GM23338 (cell line): ENCODE results near the gene FOXB2. TPM values are rescaled to one million over a fixed set of nuclear protein-coding genes. Genes with fewer than 3 reads are reported as not detected.
A peak's percentile ranks its signal among the peaks of the same experiment; 100 is the strongest.

ENCODE experiments used
- ATAC-seq: fragments of 200-7000 bp; cut with Tn5 transposase; 3 replicates; pipeline ENCODE4 v1.9.1; 2020
- DNase-seq: peaks from one replicate; pipeline ENCODE4 v3.0.0-alpha.2; 2015; ENCODE audit warnings: low spot score
- H2AFZ ChIP-seq: fragments of 200-600 bp; sonication (generic); 2 replicates; pipeline ENCODE4 v1.8.0; 2016; ENCODE audit warnings: antibody characterized with exemption, mild to moderate bottlenecking, moderate library complexity
- H3F3A ChIP-seq: fragments of 200-600 bp; sonication (generic); replicated peaks from 2 replicates; pipeline ENCODE4 v1.8.0; 2017; ENCODE audit warnings: antibody characterized with exemption, mixed run types, low read depth
- H3K27ac ChIP-seq: fragments of 200-600 bp; sonication (generic); 2 replicates; pipeline ENCODE4 v1.6.1; 2016; ENCODE audit warnings: low read depth
- H3K27me3 ChIP-seq: fragments of 200-600 bp; sonication (generic); 2 replicates; pipeline ENCODE4 v1.8.0; 2016; ENCODE audit warnings: mild to moderate bottlenecking, mixed run types, moderate library complexity; ENCODE audit not compliant: insufficient read depth
- H3K36me3 ChIP-seq: fragments of 200-600 bp; sonication (generic); 2 replicates; pipeline ENCODE4 v1.8.0; 2016; ENCODE audit warnings: mild to moderate bottlenecking; ENCODE audit not compliant: insufficient read depth
- H3K4me1 ChIP-seq: fragments of 200-600 bp; sonication (generic); 2 replicates; pipeline ENCODE4 v1.8.0; 2016; ENCODE audit warnings: mild to moderate bottlenecking, moderate library complexity; ENCODE audit not compliant: insufficient read depth
- H3K4me2 ChIP-seq: fragments of 200-600 bp; sonication (generic); 2 replicates; pipeline ENCODE4 v1.7.1; 2017; ENCODE audit warnings: mixed run types
- H3K4me3 ChIP-seq: fragments of 200-600 bp; sonication (generic); 2 replicates; pipeline ENCODE4 v1.6.1; 2016; ENCODE audit warnings: mixed run types
- H3K79me2 ChIP-seq: fragments of 200-600 bp; sonication (generic); replicated peaks from 2 replicates; pipeline ENCODE4 v1.8.0; 2017; ENCODE audit warnings: mild to moderate bottlenecking; ENCODE audit not compliant: insufficient read depth
- H3K9me2 ChIP-seq: fragments of 200-600 bp; sonication (generic); 2 replicates; pipeline ENCODE4 v1.8.0; 2017; ENCODE audit not compliant: insufficient read depth
- H4K20me1 ChIP-seq: fragments of 200-600 bp; sonication (generic); replicated peaks from 2 replicates; pipeline ENCODE4 v1.8.0; 2017; ENCODE audit warnings: mild to moderate bottlenecking; ENCODE audit not compliant: insufficient read depth
- H3K27ac Mint-ChIP-seq: 2 replicates; pipeline ENCODE4 v1.8.0; 2020; ENCODE audit warnings: inconsistent platforms, mild to moderate bottlenecking, moderate library complexity, mixed read lengths
- H3K27me3 Mint-ChIP-seq: 3 replicates; pipeline ENCODE4 v1.8.0; 2022; ENCODE audit warnings: low read depth, mild to moderate bottlenecking, moderate library complexity, mixed read lengths, inconsistent platforms; ENCODE audit not compliant: insufficient read depth, poor library complexity
- H3K36me3 Mint-ChIP-seq: 3 replicates; pipeline ENCODE4 v1.8.0; 2021; ENCODE audit warnings: low read depth, mild to moderate bottlenecking, inconsistent platforms, moderate library complexity, mixed read lengths
- H3K4me1 Mint-ChIP-seq: 3 replicates; pipeline ENCODE4 v1.8.0; 2020; ENCODE audit warnings: mild to moderate bottlenecking, inconsistent platforms, mixed read lengths
- H3K4me3 Mint-ChIP-seq: 3 replicates; pipeline ENCODE4 v1.8.0; 2021; ENCODE audit warnings: moderate library complexity, mild to moderate bottlenecking, inconsistent platforms, mixed read lengths
- H3K9me3 Mint-ChIP-seq: 3 replicates; pipeline ENCODE4 v1.8.0; 2020; ENCODE audit warnings: moderate library complexity, mild to moderate bottlenecking, inconsistent platforms, mixed read lengths
- EZH2 ChIP-seq: fragments of 200-600 bp; sonication (generic); IDR thresholded peaks from one replicate; pipeline ENCODE4 v1.8.0; 2017; ENCODE audit warnings: antibody characterized with exemption, mild to moderate bottlenecking, low read depth; ENCODE audit not compliant: unreplicated experiment
- EZH2phosphoT487 ChIP-seq: fragments of 200-600 bp; sonication (generic); IDR thresholded peaks from one replicate; pipeline ENCODE4 v1.8.1; 2018; ENCODE audit warnings: antibody characterized with exemption; ENCODE audit not compliant: unreplicated experiment
- JUNB ChIP-seq: IDR thresholded peaks from one replicate; pipeline ENCODE4 v1.6.1; 2016; ENCODE audit warnings: antibody characterized with exemption; ENCODE audit not compliant: unreplicated experiment
- REST ChIP-seq: IDR thresholded peaks from one replicate; pipeline ENCODE4 v1.6.1; 2018; ENCODE audit warnings: antibody characterized with exemption; ENCODE audit not compliant: unreplicated experiment
- polyA plus RNA-seq: library from polyadenylated mRNA; unstranded; fragments of >200 nt; fragmentation: Nextera tagmentation; extraction: Ambion mirVana; gene quantifications from 2 replicates; pipeline ENCODE4 v1.2.1, GENCODE V29; 2016
- total RNA-seq: library from RNA; depleted of rRNA; stranded (reverse); fragments of >200 nt; shearing (Covaris generic); gene quantifications from 2 replicates; pipeline ENCODE4 v1.2.3, GENCODE V29; 2014
- TF ChIP-seq, protein P1 (sequence below): fragments of 250-450 bp; sonication (Bioruptor Pico); IDR thresholded peaks from 2 replicates; pipeline ENCODE4 v1.5.0; 2020; ENCODE audit warnings: mild to moderate bottlenecking, moderate library complexity

The FOXB2 gene
- total and polyA plus RNA-seq, 2 experiments from 2014 or later: not detected

GRCh38 chr9:77013206-77013931 lies 6.1 kb upstream of the FOXB2 start:
- H3K4me2 ChIP-seq: peak overlapping the region; percentile 81
- no peaks in the 10 kb centered on the region for H3K79me2 ChIP-seq
- peaks cover 6% of the 10 kb centered on the region for H3K9me3 Mint-ChIP-seq
- H3K4me3 Mint-ChIP-seq: peak overlapping the region; percentile 82
- peak overlapping the region; percentile 97; the same call in 1 of the 2 replicates for H2AFZ ChIP-seq
- peaks cover 55% of the 10 kb centered on the region for H3K4me1 Mint-ChIP-seq
- H3K27me3 Mint-ChIP-seq: peaks cover 83% of the 10 kb centered on the region
- no peak for ATAC-seq
- no peak for DNase-seq
- no peak overlapping the region for H3K27ac ChIP-seq
- peaks cover 38% of the 10 kb centered on the region for H3F3A ChIP-seq
- H3K9me2 ChIP-seq: no peaks in the 10 kb centered on the region
- H3K4me3 ChIP-seq: peak overlapping the region; percentile 63
- H3K4me1 ChIP-seq: peaks cover 56% of the 10 kb centered on the region
- H3K36me3 Mint-ChIP-seq: peaks cover 3% of the 10 kb centered on the region; the same call in 1 of the 3 replicates
- TF ChIP-seq EZH2: peak; percentile 88
- TF ChIP-seq REST: no peak
- no peak for TF ChIP-seq EZH2phosphoT487
- TF ChIP-seq, protein P1, sequence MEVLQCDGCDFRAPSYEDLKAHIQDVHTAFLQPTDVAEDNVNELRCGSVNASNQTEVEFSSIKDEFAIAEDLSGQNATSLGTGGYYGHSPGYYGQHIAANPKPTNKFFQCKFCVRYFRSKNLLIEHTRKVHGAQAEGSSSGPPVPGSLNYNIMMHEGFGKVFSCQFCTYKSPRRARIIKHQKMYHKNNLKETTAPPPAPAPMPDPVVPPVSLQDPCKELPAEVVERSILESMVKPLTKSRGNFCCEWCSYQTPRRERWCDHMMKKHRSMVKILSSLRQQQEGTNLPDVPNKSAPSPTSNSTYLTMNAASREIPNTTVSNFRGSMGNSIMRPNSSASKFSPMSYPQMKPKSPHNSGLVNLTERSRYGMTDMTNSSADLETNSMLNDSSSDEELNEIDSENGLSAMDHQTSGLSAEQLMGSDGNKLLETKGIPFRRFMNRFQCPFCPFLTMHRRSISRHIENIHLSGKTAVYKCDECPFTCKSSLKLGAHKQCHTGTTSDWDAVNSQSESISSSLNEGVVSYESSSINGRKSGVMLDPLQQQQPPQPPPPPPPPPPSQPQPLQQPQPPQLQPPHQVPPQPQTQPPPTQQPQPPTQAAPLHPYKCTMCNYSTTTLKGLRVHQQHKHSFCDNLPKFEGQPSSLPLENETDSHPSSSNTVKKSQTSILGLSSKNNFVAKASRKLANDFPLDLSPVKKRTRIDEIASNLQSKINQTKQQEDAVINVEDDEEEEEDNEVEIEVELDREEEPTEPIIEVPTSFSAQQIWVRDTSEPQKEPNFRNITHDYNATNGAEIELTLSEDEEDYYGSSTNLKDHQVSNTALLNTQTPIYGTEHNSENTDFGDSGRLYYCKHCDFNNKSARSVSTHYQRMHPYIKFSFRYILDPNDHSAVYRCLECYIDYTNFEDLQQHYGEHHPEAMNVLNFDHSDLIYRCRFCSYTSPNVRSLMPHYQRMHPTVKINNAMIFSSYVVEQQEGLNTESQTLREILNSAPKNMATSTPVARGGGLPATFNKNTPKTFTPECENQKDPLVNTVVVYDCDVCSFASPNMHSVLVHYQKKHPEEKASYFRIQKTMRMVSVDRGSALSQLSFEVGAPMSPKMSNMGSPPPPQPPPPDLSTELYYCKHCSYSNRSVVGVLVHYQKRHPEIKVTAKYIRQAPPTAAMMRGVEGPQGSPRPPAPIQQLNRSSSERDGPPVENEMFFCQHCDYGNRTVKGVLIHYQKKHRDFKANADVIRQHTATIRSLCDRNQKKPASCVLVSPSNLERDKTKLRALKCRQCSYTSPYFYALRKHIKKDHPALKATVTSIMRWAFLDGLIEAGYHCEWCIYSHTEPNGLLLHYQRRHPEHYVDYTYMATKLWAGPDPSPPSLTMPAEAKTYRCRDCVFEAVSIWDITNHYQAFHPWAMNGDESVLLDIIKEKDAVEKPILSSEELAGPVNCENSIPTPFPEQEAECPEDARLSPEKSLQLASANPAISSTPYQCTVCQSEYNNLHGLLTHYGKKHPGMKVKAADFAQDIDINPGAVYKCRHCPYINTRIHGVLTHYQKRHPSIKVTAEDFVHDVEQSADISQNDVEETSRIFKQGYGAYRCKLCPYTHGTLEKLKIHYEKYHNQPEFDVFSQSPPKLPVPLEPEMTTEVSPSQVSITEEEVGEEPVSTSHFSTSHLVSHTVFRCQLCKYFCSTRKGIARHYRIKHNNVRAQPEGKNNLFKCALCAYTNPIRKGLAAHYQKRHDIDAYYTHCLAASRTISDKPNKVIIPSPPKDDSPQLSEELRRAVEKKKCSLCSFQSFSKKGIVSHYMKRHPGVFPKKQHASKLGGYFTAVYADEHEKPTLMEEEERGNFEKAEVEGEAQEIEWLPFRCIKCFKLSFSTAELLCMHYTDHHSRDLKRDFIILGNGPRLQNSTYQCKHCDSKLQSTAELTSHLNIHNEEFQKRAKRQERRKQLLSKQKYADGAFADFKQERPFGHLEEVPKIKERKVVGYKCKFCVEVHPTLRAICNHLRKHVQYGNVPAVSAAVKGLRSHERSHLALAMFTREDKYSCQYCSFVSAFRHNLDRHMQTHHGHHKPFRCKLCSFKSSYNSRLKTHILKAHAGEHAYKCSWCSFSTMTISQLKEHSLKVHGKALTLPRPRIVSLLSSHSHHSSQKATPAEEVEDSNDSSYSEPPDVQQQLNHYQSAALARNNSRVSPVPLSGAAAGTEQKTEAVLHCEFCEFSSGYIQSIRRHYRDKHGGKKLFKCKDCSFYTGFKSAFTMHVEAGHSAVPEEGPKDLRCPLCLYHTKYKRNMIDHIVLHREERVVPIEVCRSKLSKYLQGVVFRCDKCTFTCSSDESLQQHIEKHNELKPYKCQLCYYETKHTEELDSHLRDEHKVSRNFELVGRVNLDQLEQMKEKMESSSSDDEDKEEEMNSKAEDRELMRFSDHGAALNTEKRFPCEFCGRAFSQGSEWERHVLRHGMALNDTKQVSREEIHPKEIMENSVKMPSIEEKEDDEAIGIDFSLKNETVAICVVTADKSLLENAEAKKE (CRISPR knock-in tag): no peak
- no peak for TF ChIP-seq JUNB
- no peak overlapping the region for H3K27ac Mint-ChIP-seq
- no peaks in the 10 kb centered on the region for H3K36me3 ChIP-seq
- peaks cover 92% of the 10 kb centered on the region for H3K27me3 ChIP-seq
- H4K20me1 ChIP-seq: no peaks in the 10 kb centered on the region; the same call in 1 of the 2 replicates
